Activated T-helper 2 cell treated with anti-CD3 and anti-CD28 coated beads, Interferon-gamma antibody, Interleukin-2, Interleukin-4, amounts not matched to agents 10 μg/mL and 5 μg/mL and 100 μg/mL, durations not matched to agents 14 hours and 24 hours and 36 hours (primary cell): ENCODE results near the gene PTK7. TPM values are rescaled to one million over a fixed set of nuclear protein-coding genes. Genes with fewer than 3 reads are reported as not detected.
A peak's percentile ranks its signal among the peaks of the same experiment; 100 is the strongest.

ENCODE experiments used
- DNase-seq: peaks from one replicate; pipeline ENCODE4 v3.0.0; 2021; ENCODE audit warnings: low spot score
- H3K27ac Mint-ChIP-seq: one replicate; pipeline ENCODE4 v1.8.0; 2021; ENCODE audit warnings: mixed read lengths
- H3K27me3 Mint-ChIP-seq: one replicate; pipeline ENCODE4 v1.8.0; 2021; ENCODE audit warnings: low read depth, mixed read lengths
- H3K36me3 Mint-ChIP-seq: one replicate; pipeline ENCODE4 v1.8.0; 2021; ENCODE audit warnings: low read depth, mixed read lengths
- H3K4me1 Mint-ChIP-seq: one replicate; pipeline ENCODE4 v1.8.0; 2021; ENCODE audit warnings: low read depth, mixed read lengths
- H3K4me3 Mint-ChIP-seq: one replicate; pipeline ENCODE4 v1.8.0; 2021; ENCODE audit warnings: low read depth, mild to moderate bottlenecking, moderate library complexity, mixed read lengths
- H3K9me3 Mint-ChIP-seq: one replicate; pipeline ENCODE4 v1.8.0; 2021; ENCODE audit warnings: mixed read lengths
- intact Hi-C: fragments of 100-400 bp; cut with micrococcal nuclease; formaldehyde crosslinking; loops from one replicate; pipeline ENCODE4 v1.15.1; 2023
- total RNA-seq: library from RNA; stranded (reverse); gene quantifications from 2 replicates; pipeline ENCODE4 v1.2.3, GENCODE V29; 2022

The PTK7 gene
- total RNA-seq, 1 donor from 2014 or later = 3.7 TPM

- H3K36me3 Mint-ChIP-seq = no peaks in the 10 kb centered on the region
- intact Hi-C loops = no loop called here
- peaks cover 4% of the 10 kb centered on the region for H3K4me1 Mint-ChIP-seq
- H3K27ac Mint-ChIP-seq = no peak overlapping the region
- DNase-seq = no peak
- no peaks in the 10 kb centered on the region for H3K9me3 Mint-ChIP-seq
- H3K27me3 Mint-ChIP-seq = no peaks in the 10 kb centered on the region
- H3K4me3 Mint-ChIP-seq = no peak overlapping the region
Observed at GRCh38 chr6:43150051-43150751, 74.1 kb downstream of the PTK7 start.

DNA sequence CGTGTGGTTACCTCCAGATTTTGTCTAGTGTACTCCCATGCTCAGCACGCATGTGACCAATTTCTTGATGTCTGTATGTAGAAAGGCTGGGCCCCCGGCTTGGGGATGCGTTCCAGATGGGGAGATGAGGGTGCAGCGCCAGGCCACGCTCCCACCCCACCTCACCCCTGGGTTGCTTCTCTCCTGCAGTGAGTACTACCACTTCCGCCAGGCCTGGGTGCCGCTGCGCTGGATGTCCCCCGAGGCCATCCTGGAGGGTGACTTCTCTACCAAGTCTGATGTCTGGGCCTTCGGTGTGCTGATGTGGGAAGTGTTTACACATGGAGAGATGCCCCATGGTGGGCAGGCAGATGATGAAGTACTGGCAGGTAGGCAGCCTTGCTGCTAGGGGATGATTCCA, 83.5 kb downstream of the PTK7 start:
- H3K4me1 Mint-ChIP-seq = no peaks in the 10 kb centered on the region
- H3K27me3 Mint-ChIP-seq = no peaks in the 10 kb centered on the region
- DNase-seq = no peak
- intact Hi-C loops = no loop called here
- no peaks in the 10 kb centered on the region for H3K36me3 Mint-ChIP-seq
- H3K9me3 Mint-ChIP-seq = no peaks in the 10 kb centered on the region
- H3K4me3 Mint-ChIP-seq = no peak overlapping the region
- H3K27ac Mint-ChIP-seq = no peak overlapping the region

GRCh38 chr6:43163899-43164298, 87.8 kb downstream of the PTK7 start:
- no peak for DNase-seq
- Mint-ChIP-seq H3K9me3 (no peaks in the 10 kb centered on the region), H3K36me3 (no peaks in the 10 kb centered on the region), H3K27me3 (peaks cover 2% of the 10 kb centered on the region), H3K27ac (no peak overlapping the region), H3K4me1 (no peaks in the 10 kb centered on the region), H3K4me3 (no peak overlapping the region)
- intact Hi-C loops = no loop called here

GRCh38 chr6:43170417-43170930, 94.4 kb downstream of the PTK7 start:
- Mint-ChIP-seq H3K9me3 (no peaks in the 10 kb centered on the region), H3K4me1 (peaks cover 34% of the 10 kb centered on the region), H3K4me3 (peak overlapping the region; percentile 92), H3K36me3 (peaks cover 17% of the 10 kb centered on the region), H3K27me3 (peaks cover 2% of the 10 kb centered on the region), H3K27ac (peak overlapping the region; percentile 92)
- intact Hi-C loops = loop anchor here (2.0 to 5.0 kb wide), 8 partner anchors 76 to 423 kb away; partner anchors contain the start of genes BICRAL, KLC4, MEA1 and MRPL2
- no peak for DNase-seq

DNA sequence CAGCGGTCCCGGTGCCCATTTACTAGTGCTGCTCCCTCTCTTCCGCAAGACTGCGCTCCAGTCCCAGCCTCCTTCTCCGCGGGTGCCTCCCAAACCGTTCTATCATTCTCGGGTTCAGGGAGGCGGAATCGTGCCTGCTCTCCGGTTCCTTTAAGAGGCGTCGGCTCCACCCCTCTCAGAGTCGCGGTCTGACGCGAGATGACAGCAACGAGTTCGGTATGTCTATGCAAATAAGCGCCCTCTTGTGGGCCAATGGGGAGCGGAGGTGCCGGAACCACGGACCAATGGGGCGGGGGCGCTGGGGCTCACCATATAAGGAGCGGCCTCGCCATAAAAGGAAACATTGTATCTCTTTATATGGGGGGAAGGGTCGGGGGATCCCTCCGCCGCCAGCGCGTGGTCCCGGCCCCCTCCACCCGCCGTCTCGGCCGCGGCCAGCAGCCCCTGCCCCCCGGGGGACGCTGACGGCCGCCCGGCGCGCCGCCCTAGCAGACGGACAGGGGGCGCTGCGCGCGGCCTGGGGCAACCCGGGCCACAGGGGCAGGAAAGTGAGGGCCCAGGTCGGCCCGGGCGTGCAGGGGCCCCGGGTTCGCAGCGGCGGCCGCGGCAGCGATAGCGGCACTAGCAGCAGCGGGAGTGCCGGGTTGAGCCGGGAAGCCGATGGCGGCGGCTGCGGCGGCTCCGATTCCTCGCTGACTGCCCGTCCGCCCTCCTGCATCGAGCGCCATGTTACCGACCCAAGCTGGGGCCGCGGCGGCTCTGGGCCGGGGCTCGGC, 95.0 kb downstream of the PTK7 start, which contains the start of gene SRF:
Gene SRF (plus strand): TSS at position 339 of the 776 bp plus-strand sequence. CDS start 388 bp downstream, at position 727.
- intact Hi-C loops = loop anchor here (2.0 to 5.0 kb wide), 8 partner anchors 76 to 424 kb away; partner anchors contain the start of genes BICRAL, KLC4, MEA1 and MRPL2

DNA sequence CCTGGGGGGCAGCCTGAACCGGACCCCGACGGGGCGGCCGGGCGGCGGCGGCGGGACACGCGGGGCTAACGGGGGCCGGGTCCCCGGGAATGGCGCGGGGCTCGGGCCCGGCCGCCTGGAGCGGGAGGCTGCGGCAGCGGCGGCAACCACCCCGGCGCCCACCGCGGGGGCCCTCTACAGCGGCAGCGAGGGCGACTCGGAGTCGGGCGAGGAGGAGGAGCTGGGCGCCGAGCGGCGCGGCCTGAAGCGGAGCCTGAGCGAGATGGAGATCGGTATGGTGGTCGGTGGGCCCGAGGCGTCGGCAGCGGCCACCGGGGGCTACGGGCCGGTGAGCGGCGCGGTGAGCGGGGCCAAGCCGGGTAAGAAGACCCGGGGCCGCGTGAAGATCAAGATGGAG, 95.6 kb downstream of the PTK7 start:
- H3K27me3 Mint-ChIP-seq = peaks cover 2% of the 10 kb centered on the region
- H3K9me3 Mint-ChIP-seq = no peaks in the 10 kb centered on the region

More for the DNA sequence above, 95.0 kb downstream of the PTK7 start, which contains the start of gene SRF:
- peak within 1 kb of the TSS; percentile 92 for H3K27ac Mint-ChIP-seq
- peaks cover 39% of the 10 kb centered on the region for H3K4me1 Mint-ChIP-seq
- peaks cover 2% of the 10 kb centered on the region for H3K27me3 Mint-ChIP-seq
- H3K36me3 Mint-ChIP-seq = peaks cover 24% of the 10 kb centered on the region
- no peaks in the 10 kb centered on the region for H3K9me3 Mint-ChIP-seq
- DNase-seq = peak; percentile 99
- H3K4me3 Mint-ChIP-seq = peak within 1 kb of the TSS; percentile 99

GRCh38 chr6:43172104-43173007, 96.2 kb downstream of the PTK7 start:
- peak; percentile 42 for DNase-seq
- Mint-ChIP-seq H3K4me1 (peaks cover 40% of the 10 kb centered on the region), H3K9me3 (no peaks in the 10 kb centered on the region), H3K27ac (peak overlapping the region; percentile 69), H3K36me3 (peaks cover 34% of the 10 kb centered on the region), H3K27me3 (peaks cover 2% of the 10 kb centered on the region), H3K4me3 (peak overlapping the region; percentile 99)
- intact Hi-C loops = loop anchor here (5.0 kb wide), 4 partner anchors 195 to 425 kb away; partner anchors contain the start of genes BICRAL, POLR1C, TBCC and YIPF3

More for the DNA sequence above, 95.6 kb downstream of the PTK7 start:
- Mint-ChIP-seq H3K4me3 (peak overlapping the region; percentile 99), H3K27ac (peak overlapping the region; percentile 69), H3K36me3 (peaks cover 30% of the 10 kb centered on the region), H3K4me1 (peaks cover 40% of the 10 kb centered on the region)
- intact Hi-C loops = loop anchor here (2.0 to 5.0 kb wide), 8 partner anchors 75 to 424 kb away; partner anchors contain the start of genes BICRAL, KLC4, MEA1 and MRPL2
- DNase-seq = no peak

- H3K27me3 Mint-ChIP-seq = no peaks in the 10 kb centered on the region
- no peak overlapping the region for H3K27ac Mint-ChIP-seq
- H3K4me1 Mint-ChIP-seq = peaks cover 40% of the 10 kb centered on the region
- H3K36me3 Mint-ChIP-seq = peaks cover 47% of the 10 kb centered on the region
- DNase-seq = no peak
- H3K4me3 Mint-ChIP-seq = peak overlapping the region; percentile 99
- intact Hi-C loops = loop anchor here (1.0 to 5.0 kb wide), 8 partner anchors 9 to 426 kb away; partner anchors contain the start of genes BICRAL, CNPY3, CUL9 and KLHDC3
- no peaks in the 10 kb centered on the region for H3K9me3 Mint-ChIP-seq
Observed at GRCh38 chr6:43173591-43174262, 97.6 kb downstream of the PTK7 start.

DNA sequence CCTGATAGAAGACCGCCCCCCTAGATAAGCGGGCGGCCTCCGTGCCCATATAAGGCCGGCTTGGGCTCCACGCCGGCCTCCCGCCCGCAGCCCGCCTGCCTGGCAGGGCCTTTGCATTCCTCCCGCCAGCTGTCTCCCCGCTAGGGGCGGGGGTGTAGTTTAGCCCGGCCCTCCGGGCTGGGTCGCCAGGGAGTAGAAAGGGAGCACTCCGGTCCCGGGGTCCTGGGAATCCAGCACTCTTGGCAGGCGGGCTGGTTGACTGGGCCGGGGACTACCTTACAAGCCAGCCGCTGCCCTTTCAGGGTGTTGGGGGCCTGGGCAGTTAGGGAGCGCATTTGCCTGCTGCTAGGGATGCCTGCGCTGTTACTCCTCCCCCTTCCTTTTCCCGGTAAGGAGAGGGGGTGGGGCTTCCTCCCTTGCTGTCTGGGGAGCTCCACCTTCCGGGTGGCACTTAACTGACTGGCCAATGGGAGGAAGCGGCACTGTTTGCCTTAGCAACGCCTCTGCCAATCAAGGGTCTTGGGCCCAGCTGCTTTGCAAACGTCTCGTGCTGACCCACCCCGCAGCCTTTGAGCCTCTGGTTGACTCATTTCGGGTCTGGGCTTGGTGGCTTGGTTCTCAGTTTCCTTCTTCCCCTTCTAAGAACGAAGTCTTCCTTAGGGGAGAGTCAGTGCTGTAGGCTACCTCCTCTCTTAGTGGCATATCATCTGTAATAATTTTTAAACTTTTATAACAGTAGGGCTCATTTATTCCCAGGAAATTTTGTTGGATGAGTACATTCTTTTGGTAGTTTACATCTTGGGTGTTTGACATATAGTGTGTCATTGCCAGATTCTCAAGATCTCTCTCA, 98.4 kb downstream of the PTK7 start:
- intact Hi-C loops = loop anchor here (1.0 to 5.0 kb wide), 8 partner anchors 8 to 427 kb away; partner anchors contain the start of genes BICRAL, CNPY3, CUL9 and KLHDC3
- Mint-ChIP-seq H3K27me3 (no peaks in the 10 kb centered on the region), H3K36me3 (peaks cover 55% of the 10 kb centered on the region), H3K27ac (peak overlapping the region; percentile 64), H3K4me3 (peak overlapping the region; percentile 99), H3K4me1 (peaks cover 40% of the 10 kb centered on the region), H3K9me3 (no peaks in the 10 kb centered on the region)
- DNase-seq = peak; percentile 96

GRCh38 chr6:43175676-43176422, 99.7 kb downstream of the PTK7 start:
- H3K27me3 Mint-ChIP-seq = no peaks in the 10 kb centered on the region
- no peak for DNase-seq
- intact Hi-C loops = loop anchor here (2.0 kb wide), 2 partner anchors 49 to 247 kb away; partner anchors contain the start of gene CNPY3
- peaks cover 56% of the 10 kb centered on the region for H3K36me3 Mint-ChIP-seq
- peak overlapping the region; percentile 27 for H3K27ac Mint-ChIP-seq
- H3K4me3 Mint-ChIP-seq = no peak overlapping the region
- H3K4me1 Mint-ChIP-seq = peaks cover 33% of the 10 kb centered on the region
- H3K9me3 Mint-ChIP-seq = no peaks in the 10 kb centered on the region
